Right lobe of liver (tissue), 4 donors: ENCODE results near the gene GALNT1.

Experiments used
- CTCF ChIP-seq, 4 donors: fragments of 200-600 bp in 3 of 4; fragments of 450-650 bp in 1 of 4; IDR thresholded peaks; one replicate each; pipeline versions ENCODE4 v1.5.1 to v1.8.0; 2016 to 2022; ENCODE audit warnings: antibody characterized with exemption in 4 of 4, mild to moderate bottlenecking in 2 of 4
- POLR2A ChIP-seq: fragments of 450-650 bp; IDR thresholded peaks from one replicate; pipeline ENCODE4 v1.6.1; 2017; ENCODE audit warnings: antibody characterized with exemption, mild to moderate bottlenecking
- donor health status: DM: no; HTN: no; CAD: no.
- donor health status: DM: no; HTN: no; CAD: no.
- donor health status: DM: no; HTN: yes; CAD: no.

GRCh38 chr18:35730691-35731370, 149.3 kb downstream of the GALNT1 start:
- TF ChIP-seq CTCF (IDR thresholded peaks at IDR 0.05) (no peak), POLR2A (no peak)
